HG03060 (cell line): ENCODE data around the gene PRAMEF17.
"Not testable (repeated sequence)": the region's sequence is repeated elsewhere in the genome, so short reads cannot be mapped to it uniquely, and the experiment has no call there.

Experiments
- ATAC-seq: cut with Tn5 transposase; IDR thresholded peaks from one replicate; pipeline ENCODE4 v1.9.1; 2021; ENCODE audit warnings: low read depth, moderate number of reproducible peaks; ENCODE audit not compliant: unreplicated experiment

PRAMEF17 gene

GRCh38 chr1:13439104-13439783 lies 49.8 kb downstream of the PRAMEF17 start:
- not testable (repeated sequence) for ATAC-seq
